Caco-2 (cell line): ENCODE data around the gene MRGPRG. TPM values are rescaled to one million over a fixed set of nuclear protein-coding genes. Genes with fewer than 3 reads are reported as not detected.

Experiments used
- BruUV-seq: library from RNA; stranded (reverse); fragments of 400-500 nt; replicated peaks from 2 replicates; lab custom pipeline; 2021; lab: Mats Ljungman, UMichigan
- CTCF ChIA-PET: fragments of 300-600 bp; sonication (Branson Sonifier 250); formaldehyde crosslinking; loops from one replicate; lab custom pipeline; 2022; ENCODE audit warnings: antibody characterized with exemption; lab: Charles Lee
- POLR2A ChIA-PET: fragments of 300-600 bp; sonication (Branson Sonifier 250); formaldehyde crosslinking; loops from one replicate; lab custom pipeline; 2022; ENCODE audit warnings: antibody characterized with exemption; lab: Charles Lee
- DNase-seq, 2 experiments: peaks; one replicate each; pipeline versions ENCODE4 v3.0.0 to v3.0.0-alpha.2; 2020 to 2022
- H3K27me3 ChIP-seq: replicated peaks from 2 replicates; pipeline ENCODE4 v1.6.0; 2011; ENCODE audit warnings: low read length; ENCODE audit not compliant: control insufficient read depth, insufficient read depth
- H3K36me3 ChIP-seq: 2 replicates; pipeline ENCODE4 v1.5.1; 2011; ENCODE audit warnings: low read length; ENCODE audit not compliant: control insufficient read depth, insufficient read depth
- H3K4me1 ChIP-seq: fragments of 250-450 bp; sonication (Bioruptor Pico); 2 replicates; pipeline ENCODE4 v1.5.1; 2020; ENCODE audit warnings: mild to moderate bottlenecking
- H3K4me3 ChIP-seq: 2 replicates; pipeline ENCODE4 v1.5.1; 2011; ENCODE audit warnings: low read depth, mild to moderate bottlenecking, control low read depth, low read length
- H3K9me3 ChIP-seq: fragments of 250-450 bp; sonication (Bioruptor Pico); 2 replicates; pipeline ENCODE4 v1.5.1; 2020; ENCODE audit warnings: mild to moderate bottlenecking, moderate library complexity
- H3K27ac Mint-ChIP-seq: one replicate; pipeline ENCODE4 v1.8.0; 2022; ENCODE audit warnings: mixed read lengths; ENCODE audit not compliant: unreplicated experiment
- H3K27me3 Mint-ChIP-seq: one replicate; pipeline ENCODE4 v1.8.0; 2022; ENCODE audit warnings: mixed read lengths; ENCODE audit not compliant: insufficient read depth, unreplicated experiment
- H3K36me3 Mint-ChIP-seq: one replicate; pipeline ENCODE4 v1.8.0; 2022; ENCODE audit warnings: mild to moderate bottlenecking, mixed read lengths; ENCODE audit not compliant: insufficient read depth, unreplicated experiment
- H3K4me1 Mint-ChIP-seq: one replicate; pipeline ENCODE4 v1.8.0; 2022; ENCODE audit warnings: low read depth, mixed read lengths; ENCODE audit not compliant: unreplicated experiment
- H3K4me3 Mint-ChIP-seq: one replicate; pipeline ENCODE4 v1.8.0; 2022; ENCODE audit warnings: mild to moderate bottlenecking, moderate library complexity, mixed read lengths; ENCODE audit not compliant: unreplicated experiment
- H3K9me3 Mint-ChIP-seq: one replicate; pipeline ENCODE4 v1.8.0; 2022; ENCODE audit warnings: mixed read lengths; ENCODE audit not compliant: unreplicated experiment
- intact Hi-C: fragments of 100-400 bp; cut with micrococcal nuclease; formaldehyde crosslinking; loops from one replicate; pipeline ENCODE4 v1.10.0; 2022; ENCODE audit not compliant: unreplicated experiment
- total RNA-seq: library from RNA; stranded (reverse); gene quantifications from 2 replicates; pipeline ENCODE4 v1.2.3, GENCODE V29; 2022
- TF ChIP-seq, protein P1 (sequence below), 2 experiments: fragments of 200-600 bp in 1 of 2; IDR thresholded peaks; 1 replicate in 1 of 2; 2 replicates in 1 of 2; pipeline versions ENCODE4 v1.5.1 to v1.8.0; 2011 to 2022; ENCODE audit warnings: antibody characterized with exemption in 1 of 2, control low read depth in 1 of 2, inconsistent platforms in 1 of 2, low read depth in 1 of 2, low read length in 1 of 2, mild to moderate bottlenecking in 1 of 2, moderate library complexity in 1 of 2; ENCODE audit not compliant: insufficient read depth in 1 of 2, severe bottlenecking in 1 of 2, unreplicated experiment in 1 of 2

MRGPRG gene
- total RNA-seq, 1 experiment from 2014 or later = not detected

GRCh38 chr11:3178349-3178748, 40.3 kb downstream of the MRGPRG start:
- DNase-seq = no peak
- H3K4me3 Mint-ChIP-seq = no peak overlapping the region
- TF ChIP-seq, protein P1, sequence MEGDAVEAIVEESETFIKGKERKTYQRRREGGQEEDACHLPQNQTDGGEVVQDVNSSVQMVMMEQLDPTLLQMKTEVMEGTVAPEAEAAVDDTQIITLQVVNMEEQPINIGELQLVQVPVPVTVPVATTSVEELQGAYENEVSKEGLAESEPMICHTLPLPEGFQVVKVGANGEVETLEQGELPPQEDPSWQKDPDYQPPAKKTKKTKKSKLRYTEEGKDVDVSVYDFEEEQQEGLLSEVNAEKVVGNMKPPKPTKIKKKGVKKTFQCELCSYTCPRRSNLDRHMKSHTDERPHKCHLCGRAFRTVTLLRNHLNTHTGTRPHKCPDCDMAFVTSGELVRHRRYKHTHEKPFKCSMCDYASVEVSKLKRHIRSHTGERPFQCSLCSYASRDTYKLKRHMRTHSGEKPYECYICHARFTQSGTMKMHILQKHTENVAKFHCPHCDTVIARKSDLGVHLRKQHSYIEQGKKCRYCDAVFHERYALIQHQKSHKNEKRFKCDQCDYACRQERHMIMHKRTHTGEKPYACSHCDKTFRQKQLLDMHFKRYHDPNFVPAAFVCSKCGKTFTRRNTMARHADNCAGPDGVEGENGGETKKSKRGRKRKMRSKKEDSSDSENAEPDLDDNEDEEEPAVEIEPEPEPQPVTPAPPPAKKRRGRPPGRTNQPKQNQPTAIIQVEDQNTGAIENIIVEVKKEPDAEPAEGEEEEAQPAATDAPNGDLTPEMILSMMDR (IDR thresholded peaks at IDR 0.05; ENCODE audit: insufficient read depth in 1 of 2, low read depth in 1 of 2, low read length in 1 of 2, severe bottlenecking in 1 of 2, unreplicated experiment in 1 of 2) = no peak
- no peaks in the 10 kb centered on the region for H3K27me3 Mint-ChIP-seq
- H3K9me3 Mint-ChIP-seq = peaks cover 20% of the 10 kb centered on the region
- no TSS peak for BruUV-seq
- H3K4me1 ChIP-seq = no peaks in the 10 kb centered on the region
- no peaks in the 10 kb centered on the region; the same call in 1 of the 2 replicates for H3K27me3 ChIP-seq
- no peak overlapping the region for H3K4me3 ChIP-seq
- no peaks in the 10 kb centered on the region for H3K36me3 ChIP-seq
- ChIA-PET POLR2A (no interaction called here), CTCF (no interaction called here)
- peaks cover 18% of the 10 kb centered on the region for H3K9me3 ChIP-seq
- no peaks in the 10 kb centered on the region for H3K4me1 Mint-ChIP-seq
- intact Hi-C loops = no loop called here
- H3K27ac Mint-ChIP-seq = no peak overlapping the region
- H3K36me3 Mint-ChIP-seq = no peaks in the 10 kb centered on the region

DNA sequence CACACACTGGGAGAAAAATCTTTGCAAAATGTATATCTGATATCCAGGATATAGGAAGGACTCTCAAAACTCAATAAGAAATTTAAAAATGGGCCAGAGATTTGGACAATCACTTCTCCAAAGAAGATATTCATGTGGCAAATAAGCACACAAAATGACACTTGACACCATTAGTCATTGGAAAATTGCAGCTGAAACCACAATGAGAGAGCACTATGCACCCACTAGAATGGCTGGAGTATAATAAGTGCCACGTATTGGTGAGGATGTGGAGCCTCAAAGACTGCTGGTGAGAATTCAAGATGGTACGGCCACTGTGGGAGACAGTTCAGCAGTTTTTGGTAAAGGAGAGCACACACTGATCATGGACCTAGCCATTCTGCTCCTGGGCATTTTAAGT, 40.7 kb downstream of the MRGPRG start:
- no peak for DNase-seq
- H3K27ac Mint-ChIP-seq = no peak overlapping the region
- H3K4me1 Mint-ChIP-seq = no peaks in the 10 kb centered on the region
- Histone ChIP-seq H3K4me3 (no peak overlapping the region), H3K4me1 (no peaks in the 10 kb centered on the region), H3K9me3 (peaks cover 18% of the 10 kb centered on the region), H3K36me3 (no peaks in the 10 kb centered on the region), H3K27me3 (no peaks in the 10 kb centered on the region; the same call in 1 of the 2 replicates)
- no peaks in the 10 kb centered on the region for H3K27me3 Mint-ChIP-seq
- no peaks in the 10 kb centered on the region for H3K36me3 Mint-ChIP-seq
- H3K9me3 Mint-ChIP-seq = peaks cover 20% of the 10 kb centered on the region
- CTCF ChIA-PET = no interaction called here
- POLR2A ChIA-PET = no interaction called here
- intact Hi-C loops = no loop called here
- TF ChIP-seq, protein P1 (IDR thresholded peaks at IDR 0.05; ENCODE audit: insufficient read depth in 1 of 2, low read depth in 1 of 2, low read length in 1 of 2, severe bottlenecking in 1 of 2, unreplicated experiment in 1 of 2) = no peak
- no peak overlapping the region for H3K4me3 Mint-ChIP-seq
- no TSS peak for BruUV-seq

DNA sequence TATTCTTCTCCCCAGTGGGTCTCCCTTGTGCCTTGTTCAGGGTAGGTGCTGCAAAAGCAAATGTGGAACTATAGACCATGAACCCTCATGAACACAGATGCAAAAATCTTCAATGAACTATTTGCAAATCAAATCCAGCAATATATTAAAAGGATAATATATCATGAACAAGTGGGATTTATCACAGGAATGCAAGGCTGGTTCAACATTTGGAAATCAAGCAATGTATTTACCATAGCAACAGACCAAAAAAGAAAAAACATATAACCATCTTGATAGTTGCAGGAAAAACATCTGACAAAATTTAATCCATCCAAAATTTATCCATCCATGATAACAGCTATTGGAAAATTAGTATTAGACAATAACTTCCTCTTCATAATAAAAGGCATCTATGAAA, 42.1 kb downstream of the MRGPRG start:
- ChIA-PET POLR2A (no interaction called here), CTCF (no interaction called here)
- H3K4me1 Mint-ChIP-seq = no peaks in the 10 kb centered on the region
- Histone ChIP-seq H3K4me3 (no peak overlapping the region), H3K36me3 (no peaks in the 10 kb centered on the region), H3K4me1 (no peaks in the 10 kb centered on the region), H3K9me3 (peaks cover 18% of the 10 kb centered on the region), H3K27me3 (no peaks in the 10 kb centered on the region; the same call in 1 of the 2 replicates)
- BruUV-seq = no TSS peak
- no peak for DNase-seq
- H3K27ac Mint-ChIP-seq = no peak overlapping the region
- peaks cover 3% of the 10 kb centered on the region for H3K27me3 Mint-ChIP-seq
- H3K9me3 Mint-ChIP-seq = peaks cover 20% of the 10 kb centered on the region
- TF ChIP-seq, protein P1 (IDR thresholded peaks at IDR 0.05; ENCODE audit: insufficient read depth in 1 of 2, low read depth in 1 of 2, low read length in 1 of 2, severe bottlenecking in 1 of 2, unreplicated experiment in 1 of 2) = no peak
- no peak overlapping the region for H3K4me3 Mint-ChIP-seq
- intact Hi-C loops = no loop called here
- H3K36me3 Mint-ChIP-seq = no peaks in the 10 kb centered on the region
